Neutrophil (primary cell): ENCODE results near the gene F7.
"Not testable (repeated sequence)": the region's sequence is repeated elsewhere in the genome, so short reads cannot be mapped to it uniquely, and the experiment has no call there.

Source experiments
- H3K27ac ChIP-seq: fragments of 200-600 bp; sonication (generic); 2 replicates; pipeline ENCODE4 v1.5.1; 2016; ENCODE audit warnings: mild to moderate bottlenecking, moderate library complexity
- H3K27me3 ChIP-seq: fragments of 200-600 bp; sonication (generic); 2 replicates; pipeline ENCODE4 v1.6.0; 2016; ENCODE audit warnings: mild to moderate bottlenecking
- H3K36me3 ChIP-seq: fragments of 200-600 bp; sonication (generic); 2 replicates; pipeline ENCODE4 v1.5.1; 2017
- H3K4me1 ChIP-seq, 2 experiments: fragments of 200-600 bp in 1 of 2; sonication (generic) in 1 of 2; 1 replicate in 1 of 2; 2 replicates in 1 of 2; pipeline versions ENCODE4 v1.5.1 to v1.6.1; 2013 to 2016; ENCODE audit warnings: low read depth in 1 of 2, low read length in 1 of 2, mild to moderate bottlenecking in 1 of 2, moderate library complexity in 1 of 2; ENCODE audit not compliant: control insufficient read depth in 1 of 2, insufficient read depth in 1 of 2
- H3K4me3 ChIP-seq, 2 experiments: fragments of 200-600 bp in 1 of 2; sonication (generic) in 1 of 2; 1 replicate in 1 of 2; 2 replicates in 1 of 2; pipeline ENCODE4 v1.5.1; 2013 to 2016; ENCODE audit warnings: low read depth in 1 of 2, low read length in 1 of 2, mild to moderate bottlenecking in 1 of 2, moderate library complexity in 1 of 2
- H3K9me3 ChIP-seq: fragments of 200-600 bp; sonication (generic); 2 replicates; pipeline ENCODE4 v1.5.1; 2016
- TF ChIP-seq, protein P1 (sequence below): fragments of 200-600 bp; sonication (generic); IDR thresholded peaks from 2 replicates; pipeline ENCODE4 v1.5.1; 2016; ENCODE audit warnings: antibody characterized with exemption

F7 gene

DNA sequence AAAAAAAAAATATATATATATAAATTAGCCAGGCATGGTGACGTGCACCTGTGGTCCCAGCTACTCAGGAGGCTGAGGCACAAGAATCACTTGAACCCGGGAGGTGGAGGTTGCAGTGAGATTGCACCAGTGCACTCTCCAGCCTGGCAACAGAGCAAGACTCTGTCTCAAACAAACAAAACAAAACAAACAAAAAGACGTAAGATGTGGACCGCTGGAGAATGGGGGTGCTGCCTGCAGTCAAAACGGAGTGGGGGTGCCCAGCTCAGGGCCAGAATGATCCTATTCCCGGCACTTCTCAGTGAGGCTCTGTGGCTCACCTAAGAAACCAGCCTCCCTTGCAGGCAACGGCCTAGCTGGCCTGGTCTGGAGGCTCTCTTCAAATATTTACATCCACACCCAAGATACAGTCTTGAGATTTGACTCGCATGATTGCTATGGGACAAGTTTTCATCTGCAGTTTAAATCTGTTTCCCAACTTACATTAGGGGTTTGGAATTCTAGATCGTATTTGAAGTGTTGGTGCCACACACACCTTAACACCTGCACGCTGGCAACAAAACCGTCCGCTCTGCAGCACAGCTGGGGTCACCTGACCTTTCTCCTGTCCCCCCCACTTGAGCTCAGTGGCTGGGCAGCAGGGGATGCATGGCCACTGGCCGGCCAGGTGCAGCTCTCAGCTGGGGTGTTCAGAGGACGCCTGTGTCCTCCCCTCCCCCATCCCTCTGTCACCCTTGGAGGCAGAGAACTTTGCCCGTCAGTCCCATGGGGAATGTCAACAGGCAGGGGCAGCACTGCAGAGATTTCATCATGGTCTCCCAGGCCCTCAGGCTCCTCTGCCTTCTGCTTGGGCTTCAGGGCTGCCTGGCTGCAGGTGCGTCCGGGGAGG lies at the start of gene F7:
TSS of gene F7 (plus strand) at position 760 of the 889 bp plus-strand sequence. CDS start at position 811, 51 bp downstream.
- Histone ChIP-seq H3K9me3 (peaks cover 4% of the 10 kb centered on the region), H3K36me3 (no peaks in the 10 kb centered on the region), H3K4me3 (no peak within 1 kb of the TSS), H3K4me1 (no peaks in the 10 kb centered on the region), H3K27me3 (peaks cover 39% of the 10 kb centered on the region), H3K27ac (no peak within 1 kb of the TSS)
- TF ChIP-seq, protein P1, sequence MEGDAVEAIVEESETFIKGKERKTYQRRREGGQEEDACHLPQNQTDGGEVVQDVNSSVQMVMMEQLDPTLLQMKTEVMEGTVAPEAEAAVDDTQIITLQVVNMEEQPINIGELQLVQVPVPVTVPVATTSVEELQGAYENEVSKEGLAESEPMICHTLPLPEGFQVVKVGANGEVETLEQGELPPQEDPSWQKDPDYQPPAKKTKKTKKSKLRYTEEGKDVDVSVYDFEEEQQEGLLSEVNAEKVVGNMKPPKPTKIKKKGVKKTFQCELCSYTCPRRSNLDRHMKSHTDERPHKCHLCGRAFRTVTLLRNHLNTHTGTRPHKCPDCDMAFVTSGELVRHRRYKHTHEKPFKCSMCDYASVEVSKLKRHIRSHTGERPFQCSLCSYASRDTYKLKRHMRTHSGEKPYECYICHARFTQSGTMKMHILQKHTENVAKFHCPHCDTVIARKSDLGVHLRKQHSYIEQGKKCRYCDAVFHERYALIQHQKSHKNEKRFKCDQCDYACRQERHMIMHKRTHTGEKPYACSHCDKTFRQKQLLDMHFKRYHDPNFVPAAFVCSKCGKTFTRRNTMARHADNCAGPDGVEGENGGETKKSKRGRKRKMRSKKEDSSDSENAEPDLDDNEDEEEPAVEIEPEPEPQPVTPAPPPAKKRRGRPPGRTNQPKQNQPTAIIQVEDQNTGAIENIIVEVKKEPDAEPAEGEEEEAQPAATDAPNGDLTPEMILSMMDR, result no peak

DNA sequence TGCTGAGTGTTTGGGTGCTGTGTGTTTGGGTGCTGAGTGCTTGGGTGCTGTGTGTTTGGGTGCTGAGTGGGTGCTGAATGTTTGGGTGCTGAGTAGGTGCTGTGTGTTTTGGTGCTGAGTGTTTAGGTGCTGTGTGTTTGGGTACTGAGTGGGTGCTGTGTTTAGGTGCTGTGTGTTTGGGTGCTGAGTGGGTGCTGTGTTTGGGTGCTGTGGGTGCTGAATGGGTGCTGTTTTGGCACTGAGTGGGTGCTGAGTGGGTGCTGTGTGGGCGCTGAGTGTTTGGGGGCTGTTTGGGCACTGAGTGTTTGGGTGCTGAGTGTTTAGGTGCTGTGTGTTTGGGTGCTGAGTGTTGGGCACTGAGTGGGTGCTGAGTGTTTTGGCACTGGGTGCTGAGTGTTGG lies 48.5 kb upstream of the F7 start:
- Histone ChIP-seq H3K27me3 (no peaks in the 10 kb centered on the region), H3K27ac (no peak overlapping the region), H3K4me1 (no peaks in the 10 kb centered on the region), H3K9me3 (no peaks in the 10 kb centered on the region), H3K4me3 (no peak overlapping the region), H3K36me3 (no peaks in the 10 kb centered on the region)
- TF ChIP-seq, protein P1, result no peak

DNA sequence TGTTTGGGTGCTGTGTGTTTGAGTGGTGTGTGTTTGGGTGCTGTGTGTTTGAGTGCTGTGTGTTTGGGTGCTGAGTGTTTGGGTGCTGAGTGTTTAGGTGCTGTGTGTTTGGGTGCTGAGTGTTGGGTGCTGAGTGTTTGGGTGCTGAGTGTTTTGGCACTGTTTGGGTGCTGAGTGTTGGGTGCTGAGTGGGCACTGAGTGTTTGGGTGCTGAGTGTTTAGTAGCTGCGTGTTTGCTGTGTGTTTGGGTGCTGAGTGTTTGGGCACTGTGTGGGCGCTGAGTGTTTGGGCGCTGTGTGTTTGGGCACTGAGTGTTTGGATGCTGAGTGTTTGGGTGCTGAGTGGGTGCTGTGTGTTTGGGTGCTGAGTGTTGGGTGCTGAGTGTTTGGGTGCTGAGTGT lies 48.0 kb upstream of the F7 start:
- H3K4me1 ChIP-seq, H3K27me3 ChIP-seq, H3K4me3 ChIP-seq, H3K36me3 ChIP-seq, H3K27ac ChIP-seq, H3K9me3 ChIP-seq: not testable (repeated sequence)

GRCh38 chr13:113058129-113058987 lies 47.2 kb upstream of the F7 start:
- no peaks in the 10 kb centered on the region for H3K27me3 ChIP-seq
- H3K4me1 ChIP-seq, result no peaks in the 10 kb centered on the region
- H3K9me3 ChIP-seq, result no peaks in the 10 kb centered on the region
- no peaks in the 10 kb centered on the region for H3K36me3 ChIP-seq
- H3K4me3 ChIP-seq, result no peak overlapping the region
- TF ChIP-seq, protein P1, result no peak
- H3K27ac ChIP-seq, result no peak overlapping the region

DNA sequence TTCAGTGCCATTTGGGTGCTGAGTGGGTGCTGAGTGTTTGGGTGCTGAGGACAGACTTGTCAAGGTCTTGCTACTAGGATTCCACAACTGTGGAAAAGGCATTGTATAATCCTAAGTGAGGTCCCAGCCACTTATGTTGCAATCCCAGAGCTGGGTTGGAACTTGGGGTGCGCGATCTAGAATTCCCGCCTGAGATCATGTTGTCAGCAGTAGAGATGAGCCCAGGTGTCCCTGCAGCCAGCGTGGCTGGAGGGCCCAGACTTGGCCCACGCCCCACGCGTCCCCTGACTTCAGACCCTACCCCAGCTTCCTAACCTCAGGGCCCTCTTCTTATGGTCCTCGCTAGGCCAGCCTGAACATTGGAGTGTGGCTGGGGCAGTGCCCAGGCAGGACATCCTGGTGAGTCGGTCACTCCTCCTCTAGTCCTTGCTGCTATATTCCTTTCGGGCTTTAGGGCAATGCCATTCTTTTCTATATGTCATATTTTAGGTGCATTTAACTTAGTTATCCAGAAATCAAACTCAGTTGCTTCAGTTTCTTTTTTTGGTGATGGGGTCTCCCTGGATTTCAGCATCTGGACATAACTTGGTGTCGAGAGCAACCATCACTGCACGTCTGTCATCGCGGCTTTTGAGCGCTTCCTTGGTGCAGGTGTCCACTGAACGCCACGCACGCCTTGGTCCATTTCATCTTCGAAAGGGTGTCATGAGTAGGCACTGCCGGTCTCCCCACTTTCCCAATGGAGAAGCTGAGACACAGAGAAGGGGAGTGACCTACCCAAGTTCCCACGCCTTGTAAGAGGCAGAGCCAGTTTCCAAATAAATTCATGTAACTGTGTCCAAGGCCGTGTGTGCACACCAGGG lies 46.4 kb upstream of the F7 start:
- Histone ChIP-seq H3K36me3 (no peaks in the 10 kb centered on the region), H3K27ac (no peak overlapping the region), H3K4me3 (no peak overlapping the region), H3K9me3 (no peaks in the 10 kb centered on the region), H3K4me1 (no peaks in the 10 kb centered on the region), H3K27me3 (no peaks in the 10 kb centered on the region)
- TF ChIP-seq, protein P1, result no peak
